Neural cell (in vitro differentiated cells): ENCODE results near the gene CPA1.

Experiments
- EP300 ChIP-seq: fragments of 450-650 bp; conservative IDR thresholded peaks from 2 replicates; pipeline ENCODE4 v1.6.1; 2014; ENCODE audit warnings: antibody characterized with exemption, mild to moderate bottlenecking, moderate library complexity; ENCODE audit not compliant: poor library complexity, severe bottlenecking
- EZH2 ChIP-seq: fragments of 200-600, 300-800 bp; shearing (Covaris generic), sonication (generic); IDR thresholded peaks from 2 replicates; pipeline ENCODE4 v1.6.1; 2014; ENCODE audit warnings: antibody characterized with exemption, low read length, borderline replicate concordance, mild to moderate bottlenecking; ENCODE audit not compliant: insufficient read depth, poor library complexity, severe bottlenecking
- TAF1 ChIP-seq: IDR thresholded peaks from 2 replicates; pipeline ENCODE4 v1.6.1; 2012; ENCODE audit warnings: low read depth
- TF ChIP-seq, protein P1 (sequence below): fragments of 450-650 bp; IDR thresholded peaks from 2 replicates; pipeline ENCODE4 v1.5.1; 2014; ENCODE audit warnings: antibody characterized with exemption, mild to moderate bottlenecking, moderate library complexity; ENCODE audit not compliant: poor library complexity, severe bottlenecking
- TF ChIP-seq, protein P2 (sequence below): IDR thresholded peaks from 2 replicates; pipeline ENCODE4 v1.6.1; 2012; ENCODE audit warnings: borderline replicate concordance

DNA sequence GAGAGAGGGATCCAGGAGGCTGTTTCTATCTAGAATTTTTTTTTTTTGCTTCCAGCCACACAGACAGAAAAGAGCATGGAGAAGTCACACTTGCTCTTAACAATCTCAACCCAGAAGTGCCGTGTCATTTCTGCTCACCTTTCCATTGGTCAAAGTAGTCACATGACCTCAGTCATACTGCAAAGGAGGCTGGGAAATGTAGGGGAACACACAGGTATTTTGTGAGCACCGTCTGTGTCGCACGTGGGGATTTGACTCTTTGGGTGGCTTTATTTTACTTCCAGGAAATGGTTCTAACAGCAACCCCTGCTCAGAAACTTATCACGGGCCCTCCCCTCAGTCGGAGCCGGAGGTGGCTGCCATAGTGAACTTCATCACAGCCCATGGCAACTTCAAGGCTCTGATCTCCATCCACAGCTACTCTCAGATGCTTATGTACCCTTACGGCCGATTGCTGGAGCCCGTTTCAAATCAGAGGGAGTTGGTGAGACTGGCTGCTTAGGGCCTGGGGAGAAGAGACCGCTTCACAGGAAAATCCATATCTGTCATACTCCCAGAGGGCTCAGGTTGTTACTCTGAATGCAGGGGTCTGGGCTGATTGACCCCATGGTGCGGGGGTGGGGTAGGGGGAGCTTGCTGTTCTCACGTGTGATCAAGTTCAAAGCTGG is 13.1 kb upstream of the CPA1 start:
- TF ChIP-seq, protein P1, sequence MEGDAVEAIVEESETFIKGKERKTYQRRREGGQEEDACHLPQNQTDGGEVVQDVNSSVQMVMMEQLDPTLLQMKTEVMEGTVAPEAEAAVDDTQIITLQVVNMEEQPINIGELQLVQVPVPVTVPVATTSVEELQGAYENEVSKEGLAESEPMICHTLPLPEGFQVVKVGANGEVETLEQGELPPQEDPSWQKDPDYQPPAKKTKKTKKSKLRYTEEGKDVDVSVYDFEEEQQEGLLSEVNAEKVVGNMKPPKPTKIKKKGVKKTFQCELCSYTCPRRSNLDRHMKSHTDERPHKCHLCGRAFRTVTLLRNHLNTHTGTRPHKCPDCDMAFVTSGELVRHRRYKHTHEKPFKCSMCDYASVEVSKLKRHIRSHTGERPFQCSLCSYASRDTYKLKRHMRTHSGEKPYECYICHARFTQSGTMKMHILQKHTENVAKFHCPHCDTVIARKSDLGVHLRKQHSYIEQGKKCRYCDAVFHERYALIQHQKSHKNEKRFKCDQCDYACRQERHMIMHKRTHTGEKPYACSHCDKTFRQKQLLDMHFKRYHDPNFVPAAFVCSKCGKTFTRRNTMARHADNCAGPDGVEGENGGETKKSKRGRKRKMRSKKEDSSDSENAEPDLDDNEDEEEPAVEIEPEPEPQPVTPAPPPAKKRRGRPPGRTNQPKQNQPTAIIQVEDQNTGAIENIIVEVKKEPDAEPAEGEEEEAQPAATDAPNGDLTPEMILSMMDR, result no peak
- TF ChIP-seq EP300 (no peak), EZH2 (no peak), TAF1 (no peak)
- TF ChIP-seq, protein P2, sequence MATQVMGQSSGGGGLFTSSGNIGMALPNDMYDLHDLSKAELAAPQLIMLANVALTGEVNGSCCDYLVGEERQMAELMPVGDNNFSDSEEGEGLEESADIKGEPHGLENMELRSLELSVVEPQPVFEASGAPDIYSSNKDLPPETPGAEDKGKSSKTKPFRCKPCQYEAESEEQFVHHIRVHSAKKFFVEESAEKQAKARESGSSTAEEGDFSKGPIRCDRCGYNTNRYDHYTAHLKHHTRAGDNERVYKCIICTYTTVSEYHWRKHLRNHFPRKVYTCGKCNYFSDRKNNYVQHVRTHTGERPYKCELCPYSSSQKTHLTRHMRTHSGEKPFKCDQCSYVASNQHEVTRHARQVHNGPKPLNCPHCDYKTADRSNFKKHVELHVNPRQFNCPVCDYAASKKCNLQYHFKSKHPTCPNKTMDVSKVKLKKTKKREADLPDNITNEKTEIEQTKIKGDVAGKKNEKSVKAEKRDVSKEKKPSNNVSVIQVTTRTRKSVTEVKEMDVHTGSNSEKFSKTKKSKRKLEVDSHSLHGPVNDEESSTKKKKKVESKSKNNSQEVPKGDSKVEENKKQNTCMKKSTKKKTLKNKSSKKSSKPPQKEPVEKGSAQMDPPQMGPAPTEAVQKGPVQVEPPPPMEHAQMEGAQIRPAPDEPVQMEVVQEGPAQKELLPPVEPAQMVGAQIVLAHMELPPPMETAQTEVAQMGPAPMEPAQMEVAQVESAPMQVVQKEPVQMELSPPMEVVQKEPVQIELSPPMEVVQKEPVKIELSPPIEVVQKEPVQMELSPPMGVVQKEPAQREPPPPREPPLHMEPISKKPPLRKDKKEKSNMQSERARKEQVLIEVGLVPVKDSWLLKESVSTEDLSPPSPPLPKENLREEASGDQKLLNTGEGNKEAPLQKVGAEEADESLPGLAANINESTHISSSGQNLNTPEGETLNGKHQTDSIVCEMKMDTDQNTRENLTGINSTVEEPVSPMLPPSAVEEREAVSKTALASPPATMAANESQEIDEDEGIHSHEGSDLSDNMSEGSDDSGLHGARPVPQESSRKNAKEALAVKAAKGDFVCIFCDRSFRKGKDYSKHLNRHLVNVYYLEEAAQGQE, result no peak
